ENCODE measurements around the gene KCTD3. TPM values are rescaled to one million over a fixed set of nuclear protein-coding genes. Genes with fewer than 3 reads are reported as not detected.

The KCTD3 gene
- polyA plus RNA-seq, 3 donors = 5.9 to 8.7 (median 6.7) TPM

- intact Hi-C loops (cut with micrococcal nuclease) = no loop called here
- Mint-ChIP-seq H3K4me3 (no peak overlapping the region), H3K27me3 (ENCODE audit: low read depth in 3 of 3) (no peaks in the 10 kb centered on the region), H3K27ac (no peak overlapping the region), H3K9me3 (peaks cover 0 to 2% (median 0%) of the 10 kb centered on the region in 7 donors), H3K4me1 (no peaks in the 10 kb centered on the region), H3K36me3 (peaks cover 45 to 52% of the 10 kb centered on the region in 2 donors)
- Histone ChIP-seq H3K36me3 (replicated peaks in 1 of 2; ENCODE audit: control insufficient read depth in 1 of 2, insufficient read depth in 2 of 2, low read length in 2 of 2) (peaks cover 33 to 71% of the 10 kb centered on the region in 2 donors), H3K9ac (ENCODE audit: insufficient read depth, low read length, poor library complexity, severe bottlenecking) (no peak overlapping the region), H2AFZ (ENCODE audit: insufficient read depth, low read depth, low read length, poor library complexity, severe bottlenecking) (no peak overlapping the region), H3K4me1 (ENCODE audit: control insufficient read depth in 1 of 2, insufficient read depth in 2 of 2, low read length in 2 of 2) (no peaks in the 10 kb centered on the region), H3K4me3 (replicated peaks in 1 of 3; ENCODE audit: low read depth in 2 of 3, low read length in 3 of 3) (no peak overlapping the region), H3K27me3 (ENCODE audit: control insufficient read depth in 2 of 2, insufficient read depth in 2 of 2, low read length in 2 of 2) (no peaks in the 10 kb centered on the region), H4K20me1 (ENCODE audit: insufficient read depth, low read length) (no peaks in the 10 kb centered on the region), H3K27ac (ENCODE audit: low read depth in 1 of 2, low read length in 2 of 2) (no peak overlapping the region), H3K9me3 (replicated peaks in 1 of 2; ENCODE audit: control insufficient read depth in 1 of 2, insufficient read depth in 1 of 2, low read length in 2 of 2) (no peaks in the 10 kb centered on the region), H3K79me2 (ENCODE audit: insufficient read depth, low read length) (no peaks in the 10 kb centered on the region), H3K4me2 (replicated peaks; ENCODE audit: extremely low read depth, low read length, poor library complexity, severe bottlenecking) (no peak overlapping the region)
- WGBS (ENCODE audit: insufficient coverage) = 100% methylated on average over 1 of the region's 4 CpGs
- no peak for DNase-seq
- no peak for TF ChIP-seq CTCF (IDR thresholded peaks at IDR 0.05)
Measured at GRCh38 chr1:215608646-215609045, 41.5 kb downstream of the KCTD3 start.

DNA sequence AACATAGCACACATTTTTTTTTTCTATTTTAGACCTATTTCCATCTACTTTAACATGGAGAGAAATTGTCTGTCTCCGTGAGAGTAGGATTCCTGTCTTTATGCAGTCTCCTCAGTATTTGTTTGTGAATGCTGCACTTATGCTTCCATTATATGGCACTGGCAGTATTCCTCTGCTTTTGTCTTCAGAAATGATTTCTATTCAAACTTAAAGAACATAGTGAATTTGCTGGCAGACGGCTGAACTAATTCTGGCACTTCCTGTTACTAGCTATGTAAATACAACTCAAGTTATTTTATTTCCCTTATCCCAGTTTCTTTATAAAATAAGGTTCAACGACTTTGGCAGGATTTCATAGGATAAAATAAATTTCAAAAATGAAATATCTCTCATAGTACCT is 45.3 kb downstream of the KCTD3 start:
- WGBS (ENCODE audit: insufficient coverage) = 60% methylated on average over 1 of the region's 3 CpGs
- H3K9me3 Mint-ChIP-seq = peaks cover 0 to 2% (median 0%) of the 10 kb centered on the region in 7 donors
- no peak overlapping the region for H3K4me3 ChIP-seq (replicated peaks in 1 of 3; ENCODE audit: low read depth in 2 of 3, low read length in 3 of 3)
- H3K4me1 ChIP-seq (ENCODE audit: control insufficient read depth in 1 of 2, insufficient read depth in 2 of 2, low read length in 2 of 2) = no peaks in the 10 kb centered on the region
- H3K79me2 ChIP-seq (ENCODE audit: insufficient read depth, low read length) = no peaks in the 10 kb centered on the region
- H3K9ac ChIP-seq (ENCODE audit: insufficient read depth, low read length, poor library complexity, severe bottlenecking) = no peak overlapping the region
- no peaks in the 10 kb centered on the region for H3K27me3 Mint-ChIP-seq (ENCODE audit: low read depth in 3 of 3)
- H3K4me3 Mint-ChIP-seq = no peak overlapping the region
- no peaks in the 10 kb centered on the region for H3K9me3 ChIP-seq (replicated peaks in 1 of 2; ENCODE audit: control insufficient read depth in 1 of 2, insufficient read depth in 1 of 2, low read length in 2 of 2)
- no peaks in the 10 kb centered on the region for H3K4me1 Mint-ChIP-seq
- no peaks in the 10 kb centered on the region for H4K20me1 ChIP-seq (ENCODE audit: insufficient read depth, low read length)
- H3K36me3 Mint-ChIP-seq = peaks cover 43 to 53% of the 10 kb centered on the region in 2 donors
- TF ChIP-seq CTCF (IDR thresholded peaks at IDR 0.05) = no peak
- no peak overlapping the region for H3K27ac ChIP-seq (ENCODE audit: low read depth in 1 of 2, low read length in 2 of 2)
- no peak for DNase-seq
- no peak overlapping the region for H3K27ac Mint-ChIP-seq
- H2AFZ ChIP-seq (ENCODE audit: insufficient read depth, low read depth, low read length, poor library complexity, severe bottlenecking) = no peak overlapping the region
- H3K4me2 ChIP-seq (replicated peaks; ENCODE audit: extremely low read depth, low read length, poor library complexity, severe bottlenecking) = no peak overlapping the region
- H3K36me3 ChIP-seq (replicated peaks in 1 of 2; ENCODE audit: control insufficient read depth in 1 of 2, insufficient read depth in 2 of 2, low read length in 2 of 2) = peaks cover 28 to 66% of the 10 kb centered on the region in 2 donors
- H3K27me3 ChIP-seq (ENCODE audit: control insufficient read depth in 2 of 2, insufficient read depth in 2 of 2, low read length in 2 of 2) = no peaks in the 10 kb centered on the region
- intact Hi-C loops (cut with micrococcal nuclease) = no loop called here

All from CD14-positive monocyte (primary cell).